B cell (primary cell): Measurements from ENCODE around the gene MYO18A. TPM values are rescaled to one million over a fixed set of nuclear protein-coding genes. Genes with fewer than 3 reads are reported as not detected.

Source experiments
- ATAC-seq: fragments of 200-7000 bp; cut with Tn5 transposase; one replicate; pipeline ENCODE4 v1.10.0; 2021; ENCODE audit warnings: low read depth, mild to moderate bottlenecking, moderate number of reproducible peaks, moderate library complexity
- CTCF ChIA-PET: fragments of 350-600 bp; sonication (Branson Sonifier 250); formaldehyde crosslinking; loops from one replicate; lab custom pipeline; 2021; ENCODE audit warnings: antibody characterized with exemption, inconsistent platforms; lab: Charles Lee
- POLR2A ChIA-PET: fragments of 350-600 bp; sonication (Branson Sonifier 250); formaldehyde crosslinking; loops from one replicate; lab custom pipeline; 2021; ENCODE audit warnings: antibody characterized with exemption; lab: Charles Lee
- DNase-seq: peaks from one replicate; pipeline ENCODE4 v3.0.0; 2013
- H2AFZ ChIP-seq: 2 replicates; pipeline ENCODE4 v1.6.1; 2012; ENCODE audit warnings: mild to moderate bottlenecking, low read depth, low read length; ENCODE audit not compliant: insufficient read depth, poor library complexity, severe bottlenecking
- H3K27ac ChIP-seq, 2 donors: 1 replicate in 1 of 2; 2 replicates in 1 of 2; pipeline ENCODE4 v1.5.1; 2012 to 2013; ENCODE audit warnings: low read length in 2 of 2, mild to moderate bottlenecking in 2 of 2, moderate library complexity in 1 of 2
- H3K27me3 ChIP-seq, 4 experiments: fragments of 200-600 bp in 1 of 4; sonication (generic) in 1 of 4; replicated peaks in 1 of 4; 1 replicate in 2 of 4; 2 replicates in 2 of 4; pipeline versions ENCODE4 v1.6.1 to v1.7.0; 2013 to 2016; ENCODE audit warnings: low read length in 3 of 4, mild to moderate bottlenecking in 2 of 4, mixed read lengths in 1 of 4, moderate library complexity in 1 of 4; ENCODE audit not compliant: insufficient read depth in 4 of 4, control insufficient read depth in 3 of 4; ENCODE audit errors: control extremely low read depth in 1 of 4
- H3K36me3 ChIP-seq, 2 experiments: replicated peaks in 1 of 2; 1 replicate in 1 of 2; 2 replicates in 1 of 2; pipeline versions ENCODE4 v1.6.1 to v1.7.1; 2013; ENCODE audit warnings: low read length in 1 of 2; ENCODE audit not compliant: insufficient read depth in 2 of 2, control insufficient read depth in 1 of 2; ENCODE audit errors: control extremely low read depth in 1 of 2, extremely low read depth in 1 of 2
- H3K4me1 ChIP-seq, 2 donors: fragments of 200-600 bp in 1 of 2; sonication (generic) in 1 of 2; 1 replicate in 1 of 2; 2 replicates in 1 of 2; pipeline versions ENCODE4 v1.5.1 to v1.6.1; 2013 to 2017; ENCODE audit warnings: low read length in 2 of 2; ENCODE audit not compliant: control insufficient read depth in 2 of 2, insufficient read depth in 2 of 2
- H3K4me2 ChIP-seq: replicated peaks from 2 replicates; pipeline ENCODE3; 2012; ENCODE audit warnings: mild to moderate bottlenecking, low read depth, low read length; ENCODE audit not compliant: poor library complexity, severe bottlenecking
- H3K4me3 ChIP-seq, 5 experiments: fragments of 200-600 bp in 1 of 5; sonication (generic) in 1 of 5; 1 replicate in 3 of 5; 2 replicates in 2 of 5; pipeline versions ENCODE4 v1.5.1 to v1.7.0; 2011 to 2016; ENCODE audit warnings: low read length in 4 of 5, mild to moderate bottlenecking in 4 of 5, low read depth in 2 of 5, control low read depth in 1 of 5, moderate library complexity in 1 of 5; ENCODE audit not compliant: insufficient read depth in 1 of 5; ENCODE audit errors: control extremely low read depth in 1 of 5, extremely low read depth in 1 of 5
- H3K79me2 ChIP-seq: fragments of 200-600 bp; sonication (generic); one replicate; pipeline ENCODE4 v1.6.0; 2016; ENCODE audit warnings: low read length; ENCODE audit not compliant: control insufficient read depth, insufficient read depth
- H3K9ac ChIP-seq: fragments of 200-600 bp; sonication (generic); 2 replicates; pipeline ENCODE4 v1.6.1; 2017; ENCODE audit warnings: mild to moderate bottlenecking, low read length, moderate library complexity
- H3K9me3 ChIP-seq, 3 donors: one replicate each; pipeline versions ENCODE4 v1.6.1 to v1.7.1; 2013; ENCODE audit warnings: low read length in 2 of 3; ENCODE audit not compliant: control insufficient read depth in 2 of 3, insufficient read depth in 1 of 3; ENCODE audit errors: control extremely low read depth in 1 of 3
- H4K20me1 ChIP-seq: 2 replicates; pipeline ENCODE4 v1.6.0; 2012; ENCODE audit warnings: mild to moderate bottlenecking, low read length; ENCODE audit not compliant: insufficient read depth, control insufficient read depth, poor library complexity, severe bottlenecking
- H3K27ac Mint-ChIP-seq: one replicate; pipeline ENCODE4 v1.8.0; 2021; ENCODE audit warnings: mixed read lengths
- H3K27me3 Mint-ChIP-seq: one replicate; pipeline ENCODE4 v1.8.0; 2021; ENCODE audit warnings: mixed read lengths
- H3K4me1 Mint-ChIP-seq: one replicate; pipeline ENCODE4 v1.8.0; 2021; ENCODE audit warnings: mixed read lengths
- H3K4me3 Mint-ChIP-seq: one replicate; pipeline ENCODE4 v1.8.0; 2021; ENCODE audit warnings: mixed read lengths
- H3K9me3 Mint-ChIP-seq: one replicate; pipeline ENCODE4 v1.8.0; 2022; ENCODE audit warnings: mixed read lengths; ENCODE audit not compliant: insufficient read depth
- EZH2 ChIP-seq: IDR thresholded peaks from 2 replicates; pipeline ENCODE4 v1.6.1; 2012; ENCODE audit warnings: borderline replicate concordance, low read depth, mild to moderate bottlenecking, moderate library complexity, low read length; ENCODE audit not compliant: insufficient read depth, poor library complexity, severe bottlenecking
- WGBS: methylation state at CpG from one replicate; pipeline ENCODE4 v1.1.5; 2013; ENCODE audit warnings: missing lambda C conversion rate; ENCODE audit not compliant: insufficient coverage; 5-methylcytosine and 5-hydroxymethylcytosine counted together
- intact Hi-C: fragments of 100-400 bp; cut with micrococcal nuclease; formaldehyde crosslinking; loops from one replicate; pipeline ENCODE4 v1.10.0; 2022
- polyA plus RNA-seq: library from polyadenylated mRNA; depleted of rRNA; stranded (reverse); fragments of >200 nt; gene quantifications from 2 replicates; pipeline ENCODE4 v1.2.3, GENCODE V29; 2012
- total RNA-seq, 2 donors: library from RNA; stranded (reverse); fragments of 120-200 nt in 1 of 2; gene quantifications; 1 replicate in 1 of 2; 2 replicates in 1 of 2; pipeline versions ENCODE4 v1.2.3 to v1.2.4, GENCODE V29; 2013 to 2022
- TF ChIP-seq, protein P1 (sequence below): fragments of 200-600 bp; IDR thresholded peaks from one replicate; pipeline ENCODE4 v1.8.0; 2022; ENCODE audit warnings: antibody characterized with exemption, mild to moderate bottlenecking

The MYO18A gene
- total and polyA plus RNA-seq, 2 donors (not counting 1 experiment from before 2014, with no cell fraction given) = 72.2 to 155 TPM

DNA sequence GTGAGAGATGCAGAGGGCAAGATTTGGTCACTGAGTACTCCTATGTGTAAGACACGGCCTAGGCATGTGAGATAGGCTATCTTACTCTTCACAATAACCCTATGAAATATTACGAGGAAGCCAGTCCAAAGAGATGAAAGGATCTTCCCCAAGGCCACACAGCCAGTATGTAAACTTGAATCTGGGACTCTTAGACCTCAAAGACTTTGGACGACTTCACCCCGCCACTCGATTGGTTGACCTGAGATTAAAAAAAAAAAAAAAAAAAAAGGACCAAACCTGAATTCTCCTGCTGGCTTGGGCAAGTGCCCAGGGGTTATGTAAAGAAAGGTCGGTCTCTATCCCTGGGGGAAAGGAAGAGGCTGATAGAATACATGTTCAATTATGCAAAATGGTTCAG, 104.1 kb downstream of the MYO18A start:
- H3K4me3 Mint-ChIP-seq = no peak overlapping the region
- no peak overlapping the region for H3K27ac Mint-ChIP-seq

DNA sequence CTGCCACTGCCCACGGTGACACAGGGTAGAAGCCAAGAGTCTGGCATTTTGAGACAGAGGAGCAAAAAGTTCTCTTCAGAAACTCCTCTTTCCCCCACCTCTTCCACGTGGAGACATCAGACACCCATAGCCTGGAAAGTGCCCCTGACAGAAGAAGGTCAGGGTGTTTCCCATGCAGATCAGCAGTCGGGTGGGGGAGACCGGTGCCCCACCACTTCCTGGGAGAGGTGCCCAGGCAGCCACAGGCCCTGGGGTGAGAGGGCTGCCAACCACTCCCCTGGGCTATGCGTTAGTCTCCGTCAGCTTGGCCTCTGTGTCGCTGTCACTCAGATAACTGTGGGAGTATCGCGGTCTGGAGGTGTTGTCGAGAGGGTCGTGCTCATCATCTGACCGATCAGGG, 105.7 kb downstream of the MYO18A start:
- DNase-seq (no peak), ATAC-seq (no peak)
- POLR2A ChIA-PET = no interaction called here

More for the DNA sequence above, 104.1 kb downstream of the MYO18A start:
- Histone ChIP-seq H2AFZ (no peak overlapping the region), H3K9me3 (no peaks in the 10 kb centered on the region), H3K27me3 (no peaks in the 10 kb centered on the region), H3K4me1 (no peaks in the 10 kb centered on the region), H3K4me2 (no peak overlapping the region), H3K36me3 (peaks cover 0 to 43% of the 10 kb centered on the region in 2 experiments), H3K4me3 (no peak overlapping the region), H4K20me1 (no peaks in the 10 kb centered on the region), H3K79me2 (no peaks in the 10 kb centered on the region), H3K9ac (no peak overlapping the region), H3K27ac (no peak overlapping the region)
- DNase-seq (no peak), ATAC-seq (no peak)
- 96% methylated on average over 4 of the region's 6 CpGs for WGBS
- ChIA-PET POLR2A (no interaction called here), CTCF (interaction anchor here (2.2 kb wide), 1 partner anchor 111 kb away, joined by 8 read pairs; no protein-coding TSS in a partner anchor)
- no peaks in the 10 kb centered on the region for H3K9me3 Mint-ChIP-seq
- H3K4me1 Mint-ChIP-seq = no peaks in the 10 kb centered on the region
- TF ChIP-seq, protein P1, sequence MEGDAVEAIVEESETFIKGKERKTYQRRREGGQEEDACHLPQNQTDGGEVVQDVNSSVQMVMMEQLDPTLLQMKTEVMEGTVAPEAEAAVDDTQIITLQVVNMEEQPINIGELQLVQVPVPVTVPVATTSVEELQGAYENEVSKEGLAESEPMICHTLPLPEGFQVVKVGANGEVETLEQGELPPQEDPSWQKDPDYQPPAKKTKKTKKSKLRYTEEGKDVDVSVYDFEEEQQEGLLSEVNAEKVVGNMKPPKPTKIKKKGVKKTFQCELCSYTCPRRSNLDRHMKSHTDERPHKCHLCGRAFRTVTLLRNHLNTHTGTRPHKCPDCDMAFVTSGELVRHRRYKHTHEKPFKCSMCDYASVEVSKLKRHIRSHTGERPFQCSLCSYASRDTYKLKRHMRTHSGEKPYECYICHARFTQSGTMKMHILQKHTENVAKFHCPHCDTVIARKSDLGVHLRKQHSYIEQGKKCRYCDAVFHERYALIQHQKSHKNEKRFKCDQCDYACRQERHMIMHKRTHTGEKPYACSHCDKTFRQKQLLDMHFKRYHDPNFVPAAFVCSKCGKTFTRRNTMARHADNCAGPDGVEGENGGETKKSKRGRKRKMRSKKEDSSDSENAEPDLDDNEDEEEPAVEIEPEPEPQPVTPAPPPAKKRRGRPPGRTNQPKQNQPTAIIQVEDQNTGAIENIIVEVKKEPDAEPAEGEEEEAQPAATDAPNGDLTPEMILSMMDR = no peak
- no peak for TF ChIP-seq EZH2
- intact Hi-C loops = no loop called here
- no peaks in the 10 kb centered on the region for H3K27me3 Mint-ChIP-seq

More for the DNA sequence above, 105.7 kb downstream of the MYO18A start:
- 87% methylated on average over 11 of the region's 12 CpGs for WGBS
- CTCF ChIA-PET = interaction anchor here (0.9 kb wide), 1 partner anchor 37 kb away, joined by 3 read pairs; no protein-coding TSS in a partner anchor
- no peak overlapping the region for H3K4me2 ChIP-seq
- H3K9me3 ChIP-seq = no peaks in the 10 kb centered on the region
- no peaks in the 10 kb centered on the region for H3K4me1 ChIP-seq
- no peak overlapping the region for H3K4me3 ChIP-seq
- no peak overlapping the region for H2AFZ ChIP-seq
- no peaks in the 10 kb centered on the region for H3K79me2 ChIP-seq
- no peaks in the 10 kb centered on the region for H3K27me3 Mint-ChIP-seq
- no peaks in the 10 kb centered on the region for H4K20me1 ChIP-seq
- no peak overlapping the region for H3K9ac ChIP-seq
- no peak overlapping the region for H3K4me3 Mint-ChIP-seq
- TF ChIP-seq, protein P1 = no peak
- TF ChIP-seq EZH2 = no peak
- no peak overlapping the region for H3K27ac ChIP-seq
- intact Hi-C loops = no loop called here
- H3K27me3 ChIP-seq = no peaks in the 10 kb centered on the region
- H3K27ac Mint-ChIP-seq = no peak overlapping the region
- no peaks in the 10 kb centered on the region for H3K4me1 Mint-ChIP-seq
- H3K9me3 Mint-ChIP-seq = no peaks in the 10 kb centered on the region
- peaks cover 0 to 34% of the 10 kb centered on the region in 2 experiments for H3K36me3 ChIP-seq
